T1000 (cell line): Measurements from ENCODE around the gene ZNF580.

ENCODE experiments used
- DNase-seq: peaks from one replicate; lab custom pipeline; 2025; ENCODE audit warnings: mixed read lengths; lab: John Stamatoyannopoulos, UW

ZNF580 gene

GRCh38 chr19:55640577-55641425 lies at the start of gene ZNF580:
TSS of gene ZNF580 (plus strand) at chr19:55641002. CDS start at chr19:55642509, 1,507 bp downstream.
- peak; percentile 58 for DNase-seq

- DNase-seq = no peak
Measured at GRCh38 chr19:55591555-55591954, 49.2 kb upstream of the ZNF580 start.

GRCh38 chr19:55592391-55593090 lies 48.3 kb upstream of the ZNF580 start:
- DNase-seq = no peak

- no peak for DNase-seq
Measured at GRCh38 chr19:55593096-55593772, 47.6 kb upstream of the ZNF580 start.

- DNase-seq = no peak
Measured at GRCh38 chr19:55594996-55595545, 45.7 kb upstream of the ZNF580 start.

- no peak for DNase-seq
Measured at GRCh38 chr19:55596304-55596703, 44.5 kb upstream of the ZNF580 start.

- no peak for DNase-seq
Measured at GRCh38 chr19:55597501-55597921, 43.3 kb upstream of the ZNF580 start.

GRCh38 chr19:55598034-55598433 lies 42.8 kb upstream of the ZNF580 start:
- DNase-seq = no peak

GRCh38 chr19:55598719-55599467 lies 41.9 kb upstream of the ZNF580 start:
- peak; percentile 94 for DNase-seq

GRCh38 chr19:55599468-55599841 lies 41.3 kb upstream of the ZNF580 start, which contains the start of gene FIZ1:
TSS of gene FIZ1 (minus strand) at chr19:55599517. CDS start at chr19:55597865, 1,652 bp downstream.
- peak; percentile 96 for DNase-seq

- DNase-seq = peak; percentile 88
Measured at GRCh38 chr19:55599842-55600661, 40.8 kb upstream of the ZNF580 start, which contains the start of gene ZNF524. TSS of gene ZNF524 (plus strand) at chr19:55600288. CDS start at chr19:55602113, 1,825 bp downstream.

GRCh38 chr19:55600662-55601028 lies 40.2 kb upstream of the ZNF580 start:
- DNase-seq = no peak

GRCh38 chr19:55601084-55601483 lies 39.7 kb upstream of the ZNF580 start:
- no peak for DNase-seq

GRCh38 chr19:55602104-55603001 lies 38.4 kb upstream of the ZNF580 start:
- no peak for DNase-seq

- no peak for DNase-seq
Measured at GRCh38 chr19:55603115-55603514, 37.7 kb upstream of the ZNF580 start.

GRCh38 chr19:55603581-55604292 lies 37.1 kb upstream of the ZNF580 start:
- DNase-seq = no peak

GRCh38 chr19:55605207-55605636 lies 35.6 kb upstream of the ZNF580 start:
- DNase-seq = peak; percentile 97

GRCh38 chr19:55605637-55606470 lies 34.9 kb upstream of the ZNF580 start, which contains the start of gene ZNF865:
TSS of gene ZNF865 (plus strand) at chr19:55605647. CDS start at chr19:55613619, 7,972 bp downstream.
- DNase-seq = peak; percentile 44
